HG03025 (cell line): ENCODE measurements around the gene PBXIP1.
"Not testable (repeated sequence)": the region's sequence is repeated elsewhere in the genome, so short reads cannot be mapped to it uniquely, and the experiment has no call there.

ENCODE experiments used
- ATAC-seq: cut with Tn5 transposase; IDR thresholded peaks from one replicate; pipeline ENCODE4 v1.9.1; 2021; ENCODE audit warnings: mild to moderate bottlenecking, moderate library complexity; ENCODE audit not compliant: unreplicated experiment, low FRiP score

The PBXIP1 gene

DNA sequence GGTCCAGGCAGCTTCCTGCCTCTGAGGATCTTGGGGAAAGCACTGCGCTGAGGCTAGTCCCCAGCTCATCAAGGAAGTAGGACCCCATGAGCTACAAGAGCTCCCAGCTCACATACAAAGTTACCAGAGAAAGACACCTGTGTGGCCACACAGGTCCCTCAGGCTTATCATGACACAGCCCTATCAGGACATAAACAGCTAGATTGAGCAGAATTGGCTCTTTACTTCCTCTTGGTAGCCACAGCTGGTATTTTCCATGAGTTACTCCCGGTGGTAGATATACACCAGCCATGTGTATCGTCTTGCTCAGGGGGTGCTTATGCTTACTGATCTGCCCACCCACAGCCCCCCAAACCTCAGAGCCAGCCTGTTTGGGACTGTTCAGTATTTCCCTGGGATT, 38.7 kb upstream of the PBXIP1 start:
- ATAC-seq, result no peak

DNA sequence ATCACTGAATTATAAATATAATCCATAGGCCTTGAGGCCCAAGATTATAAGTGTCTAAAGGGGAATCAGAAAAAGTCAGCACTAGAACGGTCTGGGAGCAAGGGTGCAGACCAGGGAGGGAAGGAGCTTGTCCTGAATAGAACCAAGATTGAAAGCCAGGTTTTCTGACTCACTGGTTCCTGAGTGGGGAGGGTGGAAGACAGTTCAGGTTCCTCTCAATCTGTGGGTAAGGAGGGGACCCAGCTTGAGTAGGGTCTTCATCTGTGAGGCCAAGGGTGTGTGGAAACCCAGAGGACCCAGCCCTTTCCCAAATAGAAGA, 38.3 kb upstream of the PBXIP1 start:
- ATAC-seq, result no peak

DNA sequence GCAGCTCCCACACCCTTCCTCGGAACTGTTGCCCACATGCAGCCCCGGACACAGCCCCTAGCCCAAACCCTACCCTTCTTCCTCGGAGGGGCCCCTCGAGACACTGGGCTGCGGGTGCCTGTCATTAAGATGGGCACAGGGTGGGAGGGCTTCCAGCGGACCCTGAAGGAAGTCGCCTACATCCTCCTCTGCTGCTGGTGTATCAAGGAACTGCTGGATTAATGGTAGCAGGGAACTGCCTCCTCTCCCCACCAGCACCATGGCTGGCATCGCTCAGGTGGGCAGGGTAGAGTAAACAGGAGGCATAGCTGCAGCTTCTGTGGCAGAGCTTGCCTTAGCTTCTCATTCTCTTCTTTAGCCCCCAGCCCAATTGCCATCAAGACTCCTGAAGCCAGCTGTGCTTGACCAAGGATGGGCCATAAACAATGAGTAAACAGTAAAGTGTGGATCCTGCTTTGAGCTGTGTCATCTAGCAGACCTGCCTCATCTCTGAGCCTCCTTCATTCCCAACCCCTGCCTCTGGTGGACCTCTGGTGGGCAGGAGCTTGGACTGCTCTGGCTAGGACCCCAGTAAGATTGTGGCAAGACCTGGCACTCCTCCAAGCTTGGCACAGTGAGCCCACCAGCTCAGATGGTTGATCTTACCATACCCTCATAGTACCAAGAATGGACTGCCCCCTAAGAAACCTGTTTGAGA, 37.8 kb upstream of the PBXIP1 start, which contains the start of gene LENEP:
Gene LENEP (plus strand): TSS at position 15 of the 697 bp plus-strand sequence. CDS start 22 bp downstream, at position 37.
- no peak for ATAC-seq

DNA sequence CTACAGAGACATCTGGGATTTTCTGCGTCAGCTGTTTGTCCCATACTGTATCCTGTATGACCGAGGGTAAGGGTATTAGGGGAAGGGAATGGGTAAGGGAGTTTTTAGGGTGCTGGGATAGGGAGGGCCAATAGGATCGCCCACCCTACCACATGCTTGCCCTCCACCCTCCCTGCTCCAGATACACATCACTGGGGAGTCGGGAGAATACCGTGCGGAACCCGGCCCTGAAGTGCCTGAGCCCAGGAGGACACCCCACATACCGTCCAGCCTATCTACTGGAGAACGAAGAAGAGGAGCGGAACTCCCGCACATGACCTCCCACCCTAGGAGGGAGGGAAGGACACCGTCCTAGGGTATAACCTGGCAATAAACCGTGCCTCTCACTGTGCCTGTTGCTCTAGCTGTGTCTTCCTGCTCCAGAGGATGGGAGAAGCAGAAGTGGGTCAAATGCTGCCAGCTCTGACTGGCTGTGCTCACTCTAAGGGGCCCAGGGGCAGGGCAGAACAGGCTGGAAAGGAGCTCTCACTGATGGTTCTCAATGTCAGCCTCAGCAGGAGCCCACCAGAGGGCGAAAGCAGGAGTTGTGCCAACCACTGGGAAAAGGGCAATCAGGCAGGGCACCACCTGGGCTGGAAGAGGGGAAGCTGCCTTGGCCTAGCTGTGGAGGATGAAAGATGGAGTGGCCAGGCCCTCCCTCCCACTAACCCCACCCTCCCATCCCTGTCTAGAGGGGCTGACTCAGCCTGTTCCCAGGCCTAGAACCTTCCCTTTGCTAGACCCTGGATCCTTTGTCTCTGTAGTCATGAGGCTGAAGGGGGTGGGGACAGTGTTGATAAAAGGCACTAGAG, 37.0 kb upstream of the PBXIP1 start:
- no peak for ATAC-seq

DNA sequence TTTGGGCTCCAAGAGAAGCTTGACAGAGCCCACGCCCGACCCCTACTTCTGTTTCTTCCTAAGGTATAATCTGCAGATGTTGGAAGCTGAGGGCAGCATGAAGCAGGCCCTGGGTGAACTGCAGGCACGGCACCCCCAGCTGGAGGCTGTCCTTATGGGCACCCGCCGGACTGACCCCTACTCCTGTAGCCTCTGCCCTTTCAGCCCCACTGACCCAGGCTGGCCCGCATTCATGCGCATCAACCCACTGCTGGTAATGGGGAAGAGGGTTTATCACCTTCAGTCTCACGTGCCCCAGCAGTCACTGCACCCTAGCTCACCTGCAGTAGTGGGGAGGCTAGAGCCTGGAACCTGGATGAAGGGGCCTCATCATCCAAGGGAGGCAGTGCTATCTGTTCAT, 34.4 kb upstream of the PBXIP1 start:
- no peak for ATAC-seq

DNA sequence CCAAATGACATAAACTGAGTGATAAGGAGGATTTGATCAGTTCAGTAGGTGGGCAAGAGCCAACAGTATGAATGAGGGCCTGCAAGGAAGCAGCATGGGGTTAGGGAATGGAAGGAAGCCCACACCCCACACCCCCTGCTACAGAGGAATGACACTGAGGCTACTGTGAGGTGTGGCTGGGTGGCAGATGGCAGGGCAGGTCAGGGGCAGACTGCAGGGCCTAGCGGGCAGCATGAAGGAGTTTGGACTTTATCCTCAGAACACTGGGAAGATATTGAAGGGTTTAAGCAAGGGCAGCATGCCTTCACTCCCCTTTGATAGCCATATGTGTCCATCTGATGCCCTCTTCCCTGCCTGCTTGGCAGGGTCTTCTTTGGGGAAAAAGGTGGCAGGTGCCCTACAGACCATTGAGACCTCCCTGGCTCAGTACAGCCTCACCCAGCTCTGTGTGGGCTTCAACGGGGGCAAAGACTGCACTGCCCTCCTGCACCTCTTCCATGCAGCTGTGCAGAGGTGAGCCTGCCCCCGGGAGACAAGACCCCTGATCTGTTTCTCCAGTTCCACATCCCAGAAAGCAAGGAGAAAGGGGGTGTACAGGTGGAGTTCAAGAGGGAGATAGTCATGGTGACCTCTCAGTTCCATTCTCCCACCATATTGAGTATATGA, 33.4 kb upstream of the PBXIP1 start:
- ATAC-seq, result no peak

DNA sequence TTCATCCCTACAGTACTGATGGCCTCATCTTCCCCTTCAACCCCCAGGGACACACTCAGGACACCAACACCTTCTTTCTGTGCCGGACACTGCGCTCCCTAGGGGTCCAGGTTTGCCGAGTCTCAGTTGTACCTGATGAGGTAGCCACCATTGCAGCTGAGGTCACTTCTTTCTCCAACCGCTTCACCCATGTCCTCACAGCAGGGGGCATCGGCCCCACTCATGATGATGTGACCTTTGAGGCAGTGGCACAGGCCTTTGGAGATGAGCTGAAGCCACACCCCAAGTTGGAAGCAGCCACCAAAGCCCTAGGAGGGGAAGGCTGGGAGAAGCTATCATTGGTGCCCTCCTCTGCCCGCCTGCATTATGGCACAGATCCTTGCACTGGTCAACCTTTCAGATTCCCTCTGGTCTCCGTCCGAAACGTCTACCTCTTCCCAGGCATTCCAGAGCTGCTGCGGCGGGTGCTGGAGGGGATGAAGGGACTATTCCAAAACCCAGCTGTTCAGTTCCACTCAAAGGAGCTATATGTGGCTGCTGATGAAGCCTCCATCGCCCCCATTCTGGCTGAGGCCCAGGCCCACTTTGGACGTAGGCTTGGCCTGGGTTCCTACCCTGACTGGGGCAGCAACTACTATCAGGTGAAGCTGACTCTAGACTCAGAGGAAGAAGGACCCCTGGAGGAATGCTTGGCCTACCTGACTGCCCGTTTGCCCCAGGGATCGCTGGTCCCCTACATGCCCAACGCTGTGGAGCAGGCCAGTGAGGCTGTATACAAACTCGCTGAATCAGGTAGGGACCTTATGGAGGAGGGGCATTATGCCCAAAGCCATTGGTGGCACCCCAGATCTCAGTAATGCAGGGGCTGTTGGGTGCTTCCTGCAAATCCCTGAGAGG, 32.4 kb upstream of the PBXIP1 start:
- no peak for ATAC-seq

DNA sequence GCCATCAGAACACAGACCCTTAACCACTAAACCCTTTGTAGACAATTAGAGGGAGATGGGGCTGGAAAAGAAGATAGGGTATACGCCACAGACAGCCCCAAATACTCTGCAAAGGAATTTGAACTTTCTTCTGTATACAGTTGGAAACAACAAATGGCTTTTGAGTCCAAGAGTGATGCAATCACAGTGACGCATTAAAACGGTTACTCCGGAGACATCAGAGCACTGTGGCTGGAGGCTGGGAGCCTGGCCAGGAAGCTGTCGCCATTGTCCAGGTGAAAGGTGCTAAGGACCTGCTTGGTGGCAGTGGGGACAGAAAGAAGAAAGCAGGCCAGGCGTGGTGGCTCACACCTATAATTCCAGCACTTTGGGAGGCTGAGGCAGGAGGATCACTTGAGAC, 31.4 kb upstream of the PBXIP1 start:
- ATAC-seq, result no peak

DNA sequence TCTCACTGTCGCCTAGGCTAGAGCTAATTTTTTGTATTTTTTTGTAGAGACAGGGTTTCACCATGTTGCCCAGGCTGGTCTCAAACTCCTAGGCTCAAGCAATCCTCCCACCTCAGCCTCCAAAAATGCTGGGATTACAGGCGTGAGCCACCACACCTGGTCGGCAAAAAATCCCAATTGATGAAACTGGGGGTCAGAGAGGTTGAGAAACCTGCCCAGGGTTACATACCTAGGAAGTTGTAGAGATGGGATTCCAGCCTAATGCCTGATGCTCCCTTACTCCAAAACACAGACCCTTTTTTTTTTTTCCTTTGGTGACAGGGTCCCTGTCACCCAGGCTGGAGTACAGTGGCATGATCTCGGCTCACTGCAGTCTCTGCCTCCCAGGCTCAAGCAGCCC, 30.8 kb upstream of the PBXIP1 start:
- not testable (repeated sequence) for ATAC-seq

DNA sequence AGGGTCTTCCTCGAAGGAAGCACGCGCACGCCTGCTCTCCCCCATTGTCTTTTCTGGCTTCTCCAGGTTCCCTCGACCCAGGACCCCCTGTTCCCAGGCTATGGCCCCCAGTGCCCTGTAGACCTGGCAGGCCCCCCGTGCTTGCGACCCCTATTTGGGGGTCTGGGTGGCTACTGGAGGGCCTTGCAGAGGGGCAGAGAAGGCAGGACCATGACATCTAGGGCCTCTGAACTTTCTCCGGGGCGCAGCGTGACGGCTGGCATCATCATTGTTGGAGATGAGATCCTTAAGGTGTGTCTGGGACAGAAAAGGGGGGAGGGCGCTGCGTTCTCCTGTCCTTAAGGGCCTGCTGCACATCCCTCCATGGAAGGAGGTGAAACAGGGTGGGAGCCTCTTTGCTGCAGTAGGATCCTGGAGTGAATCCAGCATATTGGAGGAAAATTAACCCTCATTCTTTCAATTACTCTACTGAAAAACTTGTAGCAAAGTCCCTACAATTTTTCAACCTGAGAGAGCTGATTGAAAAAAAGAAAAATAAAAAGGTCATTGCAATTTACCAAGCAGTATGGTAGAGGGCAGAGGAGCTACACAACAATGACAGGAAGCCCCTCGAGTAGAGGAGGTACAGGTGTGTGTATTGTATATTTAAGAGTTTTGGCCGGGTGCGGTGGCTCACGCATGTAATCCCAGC, 28.0 kb upstream of the PBXIP1 start:
- ATAC-seq, result no peak

DNA sequence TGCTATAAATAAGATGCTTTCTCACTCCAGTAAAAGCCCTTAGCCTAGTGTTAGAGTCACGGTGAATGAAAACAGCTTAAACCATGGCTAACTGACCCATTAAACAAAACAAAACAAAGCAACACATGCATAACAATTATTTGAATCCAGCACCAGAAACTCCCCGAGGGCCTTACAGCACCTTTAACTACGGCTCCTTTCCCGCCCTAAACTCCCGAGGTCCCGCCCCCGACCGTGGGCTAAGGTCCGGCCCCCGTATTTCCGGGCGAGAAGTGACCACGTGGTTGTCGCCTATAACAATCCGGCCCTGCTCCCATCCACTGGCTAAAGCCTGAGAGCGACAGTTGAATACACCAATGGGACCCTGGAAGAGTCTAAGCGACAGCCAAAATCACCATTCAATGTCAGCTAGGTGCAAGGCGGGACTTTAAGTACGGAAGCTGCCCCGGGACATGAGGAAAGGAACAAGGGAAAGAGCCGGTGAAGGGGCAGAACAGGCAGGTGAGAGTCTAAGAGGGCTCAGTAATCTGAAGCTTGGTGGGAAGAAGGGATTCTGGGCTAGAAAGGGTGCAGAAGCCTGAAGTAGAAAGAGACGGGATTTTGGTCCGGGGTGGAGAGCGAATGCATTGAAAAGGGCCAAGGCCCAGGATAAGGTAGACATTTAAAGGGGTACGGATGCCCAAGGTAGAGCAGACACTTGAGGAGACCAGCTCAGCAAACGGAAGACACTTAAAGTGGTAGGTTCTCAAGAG, 27.2 kb upstream of the PBXIP1 start, which contains the start of gene FLAD1:
Gene FLAD1 (plus strand): TSS at position 448 of the 752 bp plus-strand sequence. CDS start 351 bp downstream, outside the sequence.
- peak; percentile 96 for ATAC-seq

DNA sequence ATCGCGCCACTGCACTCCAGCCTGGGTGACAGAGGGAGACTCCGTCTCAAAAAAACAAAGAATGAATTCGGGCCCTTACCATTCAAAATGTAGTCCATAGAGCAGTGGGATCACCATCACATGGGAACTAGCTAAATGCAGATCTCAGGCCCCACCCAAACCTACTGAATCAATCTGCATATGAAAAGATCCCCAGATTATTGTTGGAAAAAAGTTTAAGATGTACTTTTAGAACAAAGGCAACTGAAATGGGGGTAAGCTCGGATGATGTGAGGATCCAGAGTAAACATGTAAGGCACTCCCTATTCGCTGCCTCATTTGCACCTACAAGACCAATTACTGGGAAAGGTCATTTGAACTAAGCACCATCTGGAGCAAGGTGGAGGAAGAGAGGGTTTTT, 26.4 kb upstream of the PBXIP1 start:
- ATAC-seq, result no peak

DNA sequence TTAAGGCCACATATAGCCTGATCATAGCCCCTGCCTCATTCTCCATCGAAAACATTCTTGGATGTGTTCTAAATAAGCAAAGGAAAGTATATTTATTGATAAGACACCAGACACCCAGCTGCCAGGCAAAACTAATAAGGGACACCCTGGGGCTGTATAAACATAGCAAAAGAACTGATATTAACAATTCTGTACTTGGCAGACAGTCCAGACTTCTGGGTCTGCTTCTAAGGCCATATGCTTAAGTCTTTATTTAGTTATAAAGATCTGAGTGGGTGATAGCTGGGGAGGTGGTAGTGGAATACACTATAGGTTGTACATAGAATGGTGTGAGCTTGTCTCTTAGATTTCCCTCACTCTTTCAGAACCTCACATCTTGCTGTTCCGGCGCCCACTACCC, 22.5 kb upstream of the PBXIP1 start:
- no peak for ATAC-seq

DNA sequence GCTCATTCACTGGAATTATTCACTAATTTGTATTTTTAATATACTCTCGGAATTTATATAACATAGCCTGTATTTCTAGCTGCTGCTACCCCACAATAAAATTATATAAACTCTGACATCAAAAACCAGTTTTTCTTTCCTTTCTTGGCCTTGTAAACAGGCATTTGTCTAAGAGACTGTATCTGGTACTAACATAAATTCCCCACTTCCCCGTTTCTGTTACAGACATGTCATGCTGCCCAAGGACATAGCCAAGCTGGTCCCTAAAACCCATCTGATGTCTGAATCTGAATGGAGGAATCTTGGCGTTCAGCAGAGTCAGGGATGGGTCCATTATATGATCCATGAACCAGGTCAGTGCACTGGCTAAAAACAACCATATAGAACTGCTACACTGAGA, 21.9 kb upstream of the PBXIP1 start:
- ATAC-seq, result not testable (repeated sequence)

DNA sequence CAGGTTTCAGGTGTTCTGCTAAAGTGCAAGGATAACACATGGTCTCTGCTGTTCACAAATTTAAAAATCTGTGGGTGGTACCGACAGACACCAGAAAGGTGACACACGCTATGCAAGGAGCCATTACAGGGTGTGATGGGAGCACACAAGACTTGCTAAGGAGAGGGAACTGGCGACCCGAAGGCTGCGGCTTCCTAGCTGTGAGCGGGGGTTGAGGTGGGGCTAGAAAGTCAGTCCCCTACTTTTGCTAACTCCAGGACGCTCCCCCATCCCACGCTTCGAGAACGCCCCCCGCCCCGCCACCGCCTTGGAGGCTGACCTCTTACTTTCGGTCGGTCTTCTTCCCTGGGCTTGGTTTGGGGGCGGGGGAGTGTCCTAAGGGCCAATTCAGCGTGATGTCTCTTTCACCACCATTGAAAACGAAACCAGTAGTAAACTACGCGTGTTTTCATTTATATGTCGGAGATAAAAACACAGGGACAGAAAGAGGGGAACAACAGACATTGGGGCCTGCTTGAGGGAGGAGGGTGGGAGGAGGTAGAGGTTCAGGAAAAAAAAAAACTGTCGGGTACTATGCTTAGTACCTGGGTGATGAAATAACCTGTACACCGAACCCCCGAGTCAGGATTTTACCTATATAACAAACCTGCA, 19.6 kb upstream of the PBXIP1 start:
- no peak for ATAC-seq

DNA sequence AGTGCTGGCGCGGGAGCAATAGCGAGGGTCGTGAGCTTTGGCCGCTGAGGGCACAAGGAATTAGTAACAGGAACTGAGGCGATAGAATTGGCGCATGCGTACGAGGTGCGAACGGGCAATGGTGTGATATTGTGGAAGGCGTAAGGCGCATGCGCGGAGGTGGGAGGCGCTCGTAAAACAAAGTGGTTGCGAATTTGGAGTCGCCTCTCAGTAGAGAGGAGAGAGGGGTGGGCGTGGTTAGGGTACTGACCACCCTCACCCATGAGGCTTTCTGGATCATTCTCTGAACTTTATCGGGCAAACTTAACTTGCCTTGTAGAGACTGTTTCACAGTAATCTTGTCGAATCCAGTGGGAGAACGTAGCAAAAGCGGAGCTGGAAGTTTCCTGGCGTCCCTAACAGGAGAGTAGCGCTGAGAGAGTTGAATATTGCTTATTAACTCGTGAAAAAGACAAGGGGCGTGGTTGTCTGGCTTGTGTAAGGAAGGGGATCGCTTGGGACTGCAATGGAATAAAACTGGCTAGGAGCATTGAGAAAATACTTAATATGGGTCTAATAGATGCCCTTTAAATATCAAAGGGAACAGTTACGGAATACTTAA, 19.0 kb upstream of the PBXIP1 start:
- peak; percentile 37 for ATAC-seq

DNA sequence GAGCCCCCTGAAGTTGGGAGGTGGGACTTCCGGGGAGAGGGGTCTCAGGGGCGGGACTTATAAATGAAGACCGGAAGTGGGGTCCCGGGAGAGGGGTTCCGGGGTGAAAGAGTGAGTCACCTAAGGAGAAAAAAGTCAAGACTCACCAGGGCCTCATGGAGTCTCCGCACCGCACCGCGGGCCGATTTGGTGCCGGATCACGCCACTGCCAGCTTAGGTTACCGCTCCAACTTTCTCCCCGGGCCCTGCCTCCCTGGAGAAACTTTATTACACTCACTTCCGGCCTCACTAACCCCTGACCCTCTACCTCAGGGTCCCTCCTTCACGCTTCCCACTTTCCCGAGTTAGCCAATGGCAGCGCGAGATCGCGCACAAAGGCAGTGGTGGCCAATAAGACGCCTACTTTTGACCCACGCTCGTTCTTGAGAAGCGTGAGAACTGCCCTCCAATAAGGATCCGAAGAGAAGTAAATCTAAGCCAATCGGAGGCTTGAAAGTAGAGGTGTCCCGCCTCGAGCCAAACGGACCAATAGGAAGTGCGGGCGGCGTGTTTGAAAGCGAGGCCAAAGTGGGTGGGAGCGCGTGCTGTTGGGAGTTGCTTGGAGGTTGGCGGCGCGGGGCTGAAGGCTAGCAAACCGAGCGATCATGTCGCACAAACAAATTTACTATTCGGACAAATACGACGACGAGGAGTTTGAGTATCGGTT, 18.4 kb upstream of the PBXIP1 start, which contains the start of gene CKS1B:
Gene CKS1B (plus strand): TSS at position 580 of the 706 bp plus-strand sequence. CDS start 65 bp downstream, at position 645.
- peak; percentile 72 for ATAC-seq
